Activated T-cell treated with anti-CD3 and anti-CD28 coated beads for 4 hours (primary cell): ENCODE measurements around the gene STX1A.
A peak's percentile ranks its signal among the peaks of the same experiment; 100 is the strongest.

Experiments used
- DNase-seq: peaks from one replicate; pipeline ENCODE4 v3.0.0-alpha.2; 2020

The STX1A gene

DNA sequence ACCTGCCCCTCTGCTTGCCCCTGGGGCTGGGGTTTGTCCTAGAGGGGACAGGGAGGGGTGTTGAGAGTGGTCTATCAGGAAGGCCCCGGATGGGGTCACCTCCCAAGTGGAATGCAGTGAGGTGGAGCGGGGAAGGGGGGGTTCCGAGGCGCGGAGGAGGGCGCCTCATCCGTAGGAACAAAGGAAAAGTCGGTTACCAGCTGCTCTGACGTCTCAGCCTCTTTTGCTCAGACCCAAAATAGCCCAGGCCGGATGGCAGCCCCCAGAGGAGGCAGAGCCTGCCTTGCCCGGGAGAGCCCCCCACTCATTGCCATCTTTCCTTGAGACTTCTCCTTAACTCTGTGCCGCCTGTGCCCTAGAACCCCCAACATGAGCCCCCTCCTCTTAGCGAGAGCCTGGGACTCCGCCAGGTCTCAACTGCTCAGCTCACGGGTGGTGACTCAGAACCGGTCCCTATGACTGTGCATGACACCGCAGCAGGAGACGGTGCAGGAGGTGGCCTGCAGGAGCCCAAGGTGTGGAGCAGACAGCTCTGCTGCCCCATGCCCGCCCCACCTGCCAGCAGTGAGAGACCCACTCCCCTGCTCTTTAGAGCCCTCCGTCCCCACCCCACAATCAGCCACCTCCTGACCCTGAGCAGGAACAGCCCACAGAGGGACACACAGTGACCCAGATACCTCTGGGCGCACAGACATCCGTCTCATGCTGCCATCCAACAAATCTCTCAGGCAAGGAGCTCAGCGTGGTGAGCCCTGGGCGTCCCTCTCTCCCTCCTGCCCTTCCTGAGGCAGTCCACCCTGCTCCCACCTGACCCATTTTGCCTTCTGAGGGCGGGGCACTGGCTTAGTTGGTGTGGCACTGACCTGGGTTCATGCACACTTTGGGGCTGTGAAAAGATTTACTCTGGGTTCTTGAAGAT is 13.1 kb downstream of the STX1A start:
- DNase-seq: no peak

DNA sequence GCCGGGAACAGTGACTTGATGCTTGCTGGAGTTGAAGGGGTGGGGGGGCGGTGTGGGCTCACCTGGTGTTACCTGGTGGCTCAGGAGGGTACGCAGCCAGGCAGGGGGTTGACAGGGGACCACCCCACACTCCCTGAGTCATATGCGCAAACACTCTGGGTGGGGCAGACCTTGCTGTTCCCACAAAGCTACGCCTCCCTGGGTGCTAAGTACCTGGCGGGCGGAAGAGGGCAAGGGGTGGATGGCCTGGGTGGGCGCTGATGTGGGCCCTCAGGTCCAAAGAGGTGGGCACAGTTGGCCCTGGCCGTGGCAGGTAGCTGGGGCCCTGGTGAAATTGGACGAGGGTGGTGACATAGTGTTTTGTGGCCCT is 13.9 kb downstream of the STX1A start:
- DNase-seq: no peak

DNA sequence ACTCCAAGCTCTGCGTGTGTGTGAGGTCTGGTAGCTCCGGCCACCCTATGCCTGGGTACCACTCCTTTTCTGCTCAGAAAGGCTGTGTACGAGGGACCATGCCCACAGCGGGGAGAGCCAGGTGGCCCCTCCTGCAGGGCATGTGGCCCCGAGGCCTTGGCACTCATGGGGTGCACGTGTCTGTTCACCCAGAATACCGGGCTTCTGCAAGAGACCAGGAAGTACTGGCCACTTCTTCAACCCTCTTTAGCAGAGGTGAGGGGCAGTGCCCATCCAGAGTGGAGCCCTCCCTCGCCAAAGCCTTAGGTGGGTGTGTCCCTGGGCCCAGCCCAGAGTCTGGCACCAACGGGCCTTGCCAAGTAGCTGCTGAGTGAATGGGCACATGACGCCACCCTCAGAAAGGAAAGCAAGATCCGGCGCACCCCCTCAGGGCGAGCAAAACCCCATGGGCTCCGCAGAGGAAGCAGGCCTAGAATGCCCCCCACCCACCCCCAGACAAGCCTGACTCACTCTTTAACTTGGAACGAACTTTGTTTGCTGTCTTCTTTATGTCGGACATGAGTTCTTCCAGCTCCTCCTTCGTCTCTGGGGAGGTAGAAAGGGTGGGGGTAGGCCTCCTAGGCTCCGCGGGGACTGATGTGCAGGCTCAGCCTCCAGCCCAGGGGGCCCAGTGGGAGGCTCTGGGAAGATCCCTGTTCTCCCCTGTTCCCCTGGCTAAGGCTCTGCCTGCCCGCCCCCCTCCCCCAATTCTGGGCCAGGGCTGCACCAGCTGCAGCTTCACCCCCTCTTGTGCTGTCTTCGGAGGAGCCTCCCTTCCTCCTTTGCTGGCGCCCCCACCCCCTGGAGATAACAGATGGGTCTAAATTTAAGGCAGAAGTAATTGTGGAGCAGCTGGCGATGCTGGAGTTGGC is 14.6 kb downstream of the STX1A start:
- no peak for DNase-seq

DNA sequence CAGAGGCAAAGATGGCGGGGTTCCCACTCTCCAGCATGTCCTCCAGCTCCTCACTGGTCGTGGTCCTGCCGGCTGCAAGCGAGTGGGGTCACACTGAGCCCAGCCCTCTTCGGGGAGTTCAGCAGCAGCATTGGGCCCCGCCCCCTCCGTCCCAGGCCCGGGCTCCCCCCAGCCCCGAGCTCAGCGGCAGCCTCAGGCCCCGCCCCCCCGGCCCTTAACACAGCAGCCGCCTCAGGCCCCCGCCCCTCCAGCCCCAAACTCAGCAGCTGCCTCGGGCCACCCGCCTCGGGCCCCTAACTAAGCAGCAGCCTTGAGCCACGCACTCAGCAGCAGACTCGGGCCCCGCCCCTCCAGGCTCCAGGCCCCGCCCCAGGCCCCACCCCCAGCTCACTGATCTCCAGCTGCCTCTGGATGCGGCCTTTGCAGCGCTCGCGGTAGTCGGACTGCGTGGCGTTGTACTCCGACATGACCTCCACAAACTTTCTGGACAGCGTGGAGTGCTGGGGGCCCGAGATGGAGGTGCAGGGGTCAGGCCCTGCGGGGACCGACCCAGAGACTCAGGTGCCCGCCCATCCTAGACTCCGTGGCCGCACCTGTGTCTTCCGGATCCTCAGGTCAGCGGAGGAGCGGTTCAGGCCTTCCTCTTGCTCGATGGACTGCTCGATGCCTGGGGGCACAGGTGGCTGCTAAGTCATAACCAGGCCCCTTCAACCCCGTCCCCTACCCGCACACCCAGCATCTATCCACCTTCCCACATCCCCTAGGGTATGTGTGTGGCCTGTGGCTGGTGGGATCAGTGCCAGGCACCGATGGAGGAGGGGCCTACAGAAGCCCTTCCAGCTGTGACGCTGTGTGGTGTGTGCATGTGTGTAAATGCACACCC is 15.5 kb downstream of the STX1A start:
- DNase-seq: no peak

DNA sequence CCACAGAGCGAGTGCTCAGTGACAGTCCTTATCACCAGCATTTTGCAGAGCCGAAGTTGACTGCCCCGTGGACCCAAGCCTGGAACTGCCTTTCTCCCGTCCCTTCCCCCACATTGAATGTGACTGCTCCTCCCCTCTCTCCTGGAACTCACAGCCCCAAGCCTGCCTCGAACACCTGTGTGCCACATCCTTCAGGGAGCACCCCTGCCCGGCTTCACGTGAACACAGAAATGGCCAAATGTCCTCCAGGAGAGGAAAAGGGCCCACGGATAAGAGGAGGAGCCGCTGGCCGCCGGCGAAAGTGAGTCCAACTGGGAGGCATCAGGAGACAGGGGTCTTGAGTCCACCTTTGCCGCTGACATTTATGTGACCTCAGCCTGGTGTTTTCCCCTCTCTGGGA is 16.2 kb downstream of the STX1A start:
- DNase-seq: no peak

DNA sequence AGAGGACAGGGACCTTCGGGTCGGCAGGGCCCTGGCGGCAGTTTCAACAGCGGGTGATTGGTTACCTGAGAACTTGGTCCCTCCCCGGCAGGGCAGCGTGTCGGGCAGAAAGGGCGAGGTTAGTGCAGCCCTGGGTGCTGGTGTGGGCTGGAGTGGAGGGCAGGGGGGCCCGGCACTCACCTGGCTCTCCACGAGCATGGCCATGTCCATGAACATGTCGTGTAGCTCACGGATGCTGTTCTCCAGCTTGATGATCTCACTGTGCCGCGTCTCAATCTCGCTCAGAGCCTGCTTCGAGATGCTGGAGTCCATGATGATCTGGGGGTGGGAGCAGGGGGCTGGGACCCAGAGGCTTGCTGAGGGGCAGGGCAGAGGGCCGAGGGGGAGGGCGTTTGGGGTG is 16.8 kb downstream of the STX1A start:
- DNase-seq: no peak

DNA sequence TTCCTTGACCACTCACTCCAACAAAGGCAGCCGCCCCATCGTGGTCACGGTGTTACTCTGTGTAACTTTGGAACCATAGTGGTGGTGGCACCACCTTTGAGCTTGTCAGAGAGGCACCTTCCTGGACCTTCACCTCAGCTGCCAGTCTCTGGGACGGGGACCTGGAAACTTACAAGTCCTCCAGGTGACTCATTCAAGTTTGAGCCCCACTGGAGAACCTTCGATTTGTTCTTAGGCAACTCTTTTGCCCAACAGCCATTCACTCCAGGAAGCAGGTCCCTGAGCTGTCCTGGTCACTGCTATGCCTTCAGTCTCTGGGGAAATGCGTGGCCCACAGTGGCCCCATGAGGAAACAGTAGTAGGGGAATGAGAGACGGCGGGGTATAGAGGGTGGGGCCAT is 17.2 kb downstream of the STX1A start:
- DNase-seq: no peak

DNA sequence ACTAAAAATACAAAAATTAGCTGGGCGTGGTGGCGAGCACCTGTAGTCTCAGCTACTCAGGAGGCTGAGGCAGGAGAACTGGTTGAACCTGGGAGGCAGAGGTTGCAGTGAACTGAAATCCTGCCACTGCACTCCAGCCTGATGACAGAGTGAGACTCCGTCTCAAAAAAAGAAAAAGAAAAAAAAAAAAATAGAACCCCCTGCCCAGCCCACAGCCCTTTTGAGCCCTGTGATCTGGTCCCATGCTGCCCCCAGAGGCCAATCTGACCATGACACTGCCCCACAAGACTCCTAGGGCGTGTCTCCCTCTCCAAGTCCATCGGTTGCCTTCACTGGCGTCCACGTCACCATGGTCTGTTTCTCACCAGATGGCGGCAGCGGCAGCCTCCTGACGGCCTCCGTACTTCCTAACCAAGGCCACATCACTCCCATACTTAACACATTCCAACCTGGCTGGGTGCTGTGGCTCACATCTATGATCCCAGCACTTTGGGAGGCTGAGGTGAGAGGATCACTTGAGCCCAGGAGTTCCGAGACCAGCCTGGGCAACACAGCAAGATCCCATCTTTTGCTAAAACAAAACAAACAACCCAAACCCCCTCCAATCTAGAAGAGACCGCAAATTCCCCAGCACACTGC is 18.0 kb downstream of the STX1A start:
- no peak for DNase-seq

DNA sequence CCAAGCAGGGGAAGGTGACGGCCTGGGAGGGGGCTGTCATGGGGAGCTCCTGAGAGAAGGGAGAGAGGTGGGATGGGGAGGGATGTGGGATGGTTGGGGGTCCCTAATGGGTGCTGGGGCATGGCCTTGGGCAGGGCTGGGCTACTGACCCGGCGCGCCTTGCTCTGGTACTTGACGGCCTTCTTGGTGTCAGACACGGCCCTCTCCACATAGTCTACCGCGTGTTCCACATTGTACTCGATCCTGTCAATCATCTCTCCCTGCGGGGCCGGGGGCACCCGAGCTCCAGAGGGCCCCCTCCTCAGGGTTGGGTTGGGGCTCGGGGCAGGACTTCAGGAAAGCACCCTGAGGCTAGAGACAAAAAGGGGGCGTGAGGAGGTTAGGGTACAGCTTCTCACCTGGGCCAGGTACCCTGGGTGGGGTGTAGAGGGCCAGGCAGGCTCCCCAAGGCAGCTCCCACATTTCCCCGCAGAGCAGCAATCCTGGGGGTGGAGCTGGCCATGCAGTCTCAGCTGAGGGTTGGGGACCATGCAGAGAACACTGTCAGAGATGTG is 18.8 kb downstream of the STX1A start:
- DNase-seq: no peak

DNA sequence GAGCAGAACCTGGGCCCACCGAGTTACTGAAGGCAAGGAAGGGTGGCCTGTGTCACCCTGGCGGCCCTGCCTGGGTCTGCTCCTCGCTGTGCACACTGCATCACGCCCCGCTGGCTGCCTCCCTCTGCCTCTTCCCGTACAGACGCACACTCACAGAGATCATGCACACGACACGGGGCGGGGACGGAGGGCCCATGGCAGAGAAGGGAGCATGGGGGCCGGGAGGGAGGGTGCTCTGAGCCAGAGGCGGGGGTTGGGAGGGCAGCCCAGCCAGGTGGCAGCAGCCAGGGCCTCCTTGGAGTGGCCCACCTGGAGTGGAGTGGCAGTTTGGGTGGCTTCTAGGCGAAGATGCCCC is 19.4 kb downstream of the STX1A start:
- DNase-seq: no peak

DNA sequence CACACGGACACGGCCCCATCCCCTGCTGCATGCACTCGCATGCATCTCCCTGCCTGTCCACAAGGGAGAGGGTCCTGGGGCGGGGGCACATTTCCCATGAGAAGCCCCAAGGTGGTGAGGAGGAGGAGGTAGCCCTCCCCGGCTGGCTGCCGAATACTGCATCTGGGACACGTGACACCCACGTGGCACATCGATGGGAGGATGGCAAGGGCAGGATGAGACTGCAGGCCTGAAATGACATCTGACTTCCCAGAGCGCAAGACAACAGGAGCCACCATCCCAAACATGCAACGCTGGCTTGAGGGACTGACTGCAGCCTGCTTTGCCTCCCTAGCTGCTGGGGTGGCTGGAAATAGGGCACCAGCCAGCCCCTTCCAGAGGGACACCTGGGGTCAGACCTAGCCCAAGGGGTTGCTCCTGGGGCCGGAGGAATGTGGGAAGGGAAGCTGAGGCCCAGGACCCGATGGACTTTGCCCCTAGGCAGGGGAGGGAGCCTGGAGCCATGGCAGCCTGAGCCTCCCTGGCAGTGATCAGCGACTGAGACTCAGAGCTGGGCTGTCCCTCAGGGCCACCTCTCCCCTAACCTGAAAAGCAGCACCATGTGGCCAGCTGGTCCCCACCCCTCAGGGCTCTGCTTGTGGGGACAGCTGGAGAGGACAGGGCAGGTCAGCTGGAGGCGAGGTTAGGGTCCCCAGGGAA is 19.9 kb downstream of the STX1A start:
- DNase-seq: no peak

DNA sequence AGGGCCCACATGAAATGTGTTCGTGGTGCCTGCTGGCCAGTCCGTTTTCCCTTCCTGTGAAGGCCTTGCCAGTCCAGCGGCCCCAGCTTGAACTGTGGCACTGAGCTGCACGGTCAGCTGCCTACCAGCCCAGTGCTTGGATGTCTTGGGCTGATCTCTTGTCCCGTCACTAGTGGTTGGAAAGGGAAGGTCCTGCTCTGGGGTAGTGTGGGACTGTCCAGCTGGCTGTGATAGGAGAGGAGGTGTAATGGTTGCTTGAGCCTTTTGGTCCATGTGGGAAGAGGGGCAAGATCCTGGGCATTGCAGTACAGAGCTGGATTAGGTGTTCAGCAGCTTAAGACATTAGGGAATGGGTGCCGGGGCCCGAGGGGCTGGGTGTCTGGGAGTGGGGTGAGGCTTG is 21.1 kb downstream of the STX1A start:
- DNase-seq: no peak

DNA sequence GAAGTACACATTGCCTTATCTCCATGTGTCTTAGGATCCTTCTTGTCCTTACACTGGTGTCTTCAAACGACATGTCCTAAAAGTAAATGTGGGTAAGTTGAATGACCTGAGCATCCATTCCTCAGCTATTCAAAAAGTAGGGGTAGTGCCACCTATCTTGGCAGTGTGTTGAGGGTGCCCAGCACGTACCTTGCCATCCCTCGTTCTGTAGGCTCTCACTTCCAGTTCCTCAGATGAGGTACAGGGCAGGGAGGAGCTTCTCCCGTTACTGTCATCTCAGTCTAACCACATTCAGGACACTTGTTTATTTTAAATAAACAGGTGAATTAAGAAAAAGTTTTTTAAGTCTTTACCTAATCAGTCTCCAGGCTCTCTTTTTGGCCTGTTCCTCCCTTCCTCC is 23.1 kb downstream of the STX1A start:
- DNase-seq: no peak

DNA sequence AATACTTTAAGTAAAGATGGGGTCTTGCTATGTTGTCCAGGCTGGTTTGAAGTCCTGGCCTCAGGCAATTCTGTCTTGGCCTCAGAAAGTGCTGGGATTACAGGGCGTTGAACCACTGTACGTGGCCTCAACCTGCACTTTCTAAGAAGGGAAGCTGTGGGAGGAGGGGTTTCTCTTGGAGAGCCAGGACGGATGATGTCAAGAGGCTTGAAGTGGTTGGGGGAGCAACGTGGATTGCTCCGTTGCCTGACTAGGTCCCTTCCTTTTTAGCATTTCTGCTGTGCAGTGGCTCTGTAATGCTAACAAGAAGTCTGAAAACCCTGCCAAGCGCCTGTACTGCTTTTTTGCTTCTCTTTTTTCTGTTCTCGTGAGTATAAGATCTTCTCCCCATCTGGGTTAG is 28.8 kb downstream of the STX1A start:
- DNase-seq: no peak

DNA sequence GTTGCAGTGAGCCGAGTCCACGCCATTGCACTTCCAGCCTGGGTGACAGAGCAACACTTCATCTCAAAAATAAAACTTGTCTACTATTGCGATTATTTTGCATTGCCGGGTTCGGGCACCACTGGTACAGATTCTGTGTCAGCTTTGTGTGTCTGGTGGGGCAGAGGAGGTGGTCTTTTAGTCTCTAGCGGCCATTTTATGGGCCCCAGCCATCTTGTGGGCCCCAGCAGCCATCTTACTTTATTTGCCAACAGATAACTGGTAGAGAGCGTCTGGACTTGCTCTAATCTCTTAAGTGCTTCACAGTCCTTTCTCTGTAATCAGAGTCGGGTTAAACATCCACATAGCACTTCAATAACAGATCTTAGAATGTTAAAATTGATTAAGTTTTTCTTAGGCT is 31.2 kb downstream of the STX1A start:
- no peak for DNase-seq

DNA sequence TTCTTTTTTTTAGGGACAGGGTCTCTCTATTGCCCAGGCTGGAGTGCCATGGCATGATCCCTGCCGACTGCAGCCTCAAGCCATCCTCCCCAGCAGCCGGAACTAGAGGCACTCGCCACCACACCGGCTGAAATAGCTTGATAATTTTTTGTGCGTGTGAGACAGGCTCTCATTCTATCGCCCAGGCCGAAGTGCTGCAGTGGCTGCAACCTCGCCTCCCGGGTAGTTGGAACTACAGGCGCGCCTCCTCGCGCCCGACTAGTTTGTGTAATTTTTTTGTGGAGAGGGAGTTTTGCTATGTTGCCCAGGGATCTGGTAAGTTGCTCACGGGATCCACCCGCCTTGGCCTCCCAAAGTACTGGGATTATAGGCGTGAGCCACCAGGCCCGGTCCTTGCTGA is 34.2 kb downstream of the STX1A start:
- no peak for DNase-seq

DNA sequence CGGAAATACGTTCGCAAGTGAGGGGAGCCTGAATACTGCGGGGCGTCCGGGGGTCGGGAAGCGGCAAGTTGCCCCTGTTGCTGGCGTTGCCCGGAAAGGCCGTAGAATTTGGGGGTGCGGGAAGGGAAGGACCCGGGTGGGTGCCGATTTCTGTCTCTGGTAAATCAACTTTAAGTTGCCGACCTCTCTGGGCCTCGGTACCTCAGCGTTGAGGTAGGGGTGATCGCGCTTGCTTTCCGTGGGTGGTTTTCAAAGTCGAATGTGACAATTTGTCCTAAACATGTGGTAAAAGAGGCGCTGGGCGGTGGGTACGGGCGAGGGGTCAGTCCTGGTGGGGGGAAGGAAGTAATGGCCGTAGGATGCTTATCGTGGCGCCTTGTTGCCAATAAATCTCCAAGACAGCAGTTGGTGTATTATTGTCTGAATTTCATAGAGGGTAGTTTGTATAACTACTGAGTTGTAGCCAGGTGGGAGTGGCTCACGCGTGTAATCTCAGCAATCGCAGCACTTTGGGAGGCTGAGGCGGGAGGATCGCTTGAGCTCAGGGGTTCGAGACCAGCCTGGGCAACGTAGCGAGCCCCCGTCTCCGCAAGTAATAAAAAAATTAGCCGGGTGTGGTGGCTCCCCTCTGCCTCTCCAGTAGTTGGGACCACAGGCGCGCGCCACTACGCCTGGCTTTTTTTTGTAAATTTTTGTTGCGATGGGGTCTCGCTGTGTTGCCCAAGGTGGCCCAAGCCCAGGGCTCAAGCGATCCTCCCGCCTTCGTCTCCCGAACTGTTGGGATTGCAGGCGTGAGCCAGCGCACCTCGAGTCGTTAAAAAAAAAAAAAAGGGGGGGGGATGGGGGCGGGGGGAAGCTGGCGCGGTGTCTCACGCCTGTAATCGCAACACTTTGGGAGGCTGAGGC is 35.4 kb downstream of the STX1A start:
- no peak for DNase-seq

DNA sequence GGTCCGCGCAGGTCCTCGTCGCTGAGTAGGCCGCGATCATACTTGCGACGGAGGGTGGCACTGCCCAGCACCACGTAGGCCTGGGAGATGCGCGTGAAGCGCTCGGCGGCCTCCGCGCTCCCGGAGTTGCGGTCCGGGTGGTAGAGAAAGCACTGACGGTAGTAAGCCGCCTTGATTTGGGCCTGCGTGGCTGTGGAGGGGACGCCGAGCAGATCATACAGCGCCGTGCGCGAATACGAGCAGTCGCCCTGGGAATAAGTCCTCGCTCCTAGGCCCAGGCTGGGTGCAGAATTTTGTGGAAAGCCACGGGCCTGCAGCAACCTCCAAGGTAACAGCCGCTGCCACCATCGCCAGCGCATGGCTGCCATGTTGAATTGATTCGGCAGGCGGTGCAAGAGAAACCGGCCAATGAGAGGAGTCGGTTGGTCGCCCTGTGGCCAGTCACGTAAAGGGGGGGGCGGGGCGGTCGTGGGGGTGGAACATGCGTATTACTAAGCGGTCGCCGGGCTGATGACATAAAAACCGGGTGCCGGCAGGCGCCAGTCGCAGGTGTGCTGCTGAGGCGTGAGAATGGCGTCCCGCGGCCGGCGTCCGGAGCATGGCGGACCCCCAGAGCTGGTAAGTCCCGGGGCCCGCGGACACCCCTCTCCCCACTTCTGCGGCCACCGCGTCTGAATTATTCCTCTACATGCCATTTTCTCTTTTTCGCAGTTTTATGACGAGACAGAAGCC is 36.2 kb downstream of the STX1A start, which contains the start of the genes BUD23 and DNAJC30:
TSS of gene BUD23 (plus strand) at position 542 of the 732 bp plus-strand sequence. CDS start at position 571, 29 bp downstream.
TSS of gene DNAJC30 (minus strand) at position 398 of the 732 bp plus-strand sequence. CDS start at position 368, 30 bp downstream.
- DNase-seq: peak; percentile 98

DNA sequence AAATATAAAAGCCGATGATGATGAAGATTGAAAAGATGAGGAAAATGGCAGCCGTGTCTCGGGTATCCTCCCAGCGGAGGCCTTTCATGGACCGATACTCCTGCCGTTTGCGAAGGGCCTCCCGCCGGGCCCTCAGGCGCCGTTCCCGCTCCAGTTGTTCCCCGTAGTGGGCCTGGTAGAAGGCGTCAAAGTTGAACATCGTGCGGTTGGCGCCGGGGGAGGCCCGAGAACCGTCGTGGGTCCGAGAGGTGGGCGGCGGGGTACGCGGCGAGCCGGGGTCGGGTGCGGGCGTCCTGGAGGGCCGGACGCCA is 36.8 kb downstream of the STX1A start:
- no peak for DNase-seq

DNA sequence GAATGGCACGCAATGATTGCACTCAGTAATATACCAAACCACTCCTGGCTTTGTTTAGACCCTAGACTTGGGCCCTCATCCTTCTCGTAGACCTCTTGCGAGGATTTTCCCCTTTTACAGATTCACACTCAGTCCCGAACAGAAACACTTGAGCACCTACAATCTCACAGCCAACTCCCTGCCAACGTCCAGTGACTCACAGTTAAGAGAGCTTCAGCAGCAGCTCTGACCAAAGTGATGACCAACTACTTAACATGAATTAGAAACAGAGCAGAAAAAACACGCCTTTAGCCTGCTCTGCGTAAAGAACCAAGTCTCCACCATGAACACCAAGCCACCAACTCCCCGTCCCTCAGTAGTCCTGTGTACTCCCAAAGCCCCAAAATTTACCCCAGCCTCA is 38.4 kb downstream of the STX1A start:
- DNase-seq: no peak
